GM12875 (cell line): ENCODE data around the gene C17orf67.
"Not testable (repeated sequence)": the region's sequence is repeated elsewhere in the genome, so short reads cannot be mapped to it uniquely, and the experiment has no call there.

Experiments
- H3K4me3 ChIP-seq: one replicate; pipeline ENCODE4 v1.5.1; 2011; ENCODE audit warnings: low read depth, low read length, control low read depth
- TF ChIP-seq, protein P1 (sequence below): IDR thresholded peaks from 2 replicates; pipeline ENCODE4 v1.5.1; 2011; ENCODE audit warnings: low read depth, mild to moderate bottlenecking, control low read depth, inconsistent platforms, low read length, moderate library complexity, borderline replicate concordance; ENCODE audit not compliant: insufficient read depth

Gene C17orf67

DNA sequence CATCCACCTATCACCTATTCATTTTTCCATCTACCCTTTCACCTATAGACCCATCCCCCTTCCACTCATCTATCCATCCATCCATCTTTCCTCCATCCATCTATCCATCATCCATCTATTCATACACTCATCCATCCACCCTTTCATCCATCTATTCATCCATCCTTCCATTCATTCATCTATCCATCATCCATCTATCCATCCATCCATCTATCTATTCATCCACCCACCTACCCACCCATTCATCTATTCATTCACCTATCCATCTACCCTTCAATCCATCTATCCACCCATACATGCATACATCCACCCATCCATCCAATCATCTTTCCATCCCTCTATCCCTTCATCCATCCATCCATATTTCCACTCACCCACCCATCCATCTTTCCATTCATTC, 63.3 kb downstream of the C17orf67 start:
- H3K4me3 ChIP-seq: no peak overlapping the region

DNA sequence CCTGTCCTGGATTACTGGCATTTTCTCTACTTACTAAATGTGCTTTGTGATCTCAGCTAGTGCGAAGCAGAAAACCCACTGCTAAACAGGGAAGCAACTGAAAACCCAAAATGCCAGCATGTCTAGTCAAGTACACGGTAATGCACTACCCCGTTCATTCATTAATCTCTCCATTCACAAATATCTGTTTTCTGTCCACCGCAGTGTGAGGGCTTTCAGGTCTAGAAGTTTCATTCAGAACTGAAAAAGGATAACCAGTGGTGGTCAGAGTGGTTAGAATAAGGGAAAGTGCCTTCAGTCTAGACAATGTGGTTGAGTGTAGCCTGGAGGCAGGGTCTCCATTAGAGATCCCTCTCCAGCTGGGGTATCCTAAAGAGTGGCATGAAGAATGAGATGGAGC, 68.3 kb downstream of the C17orf67 start:
- TF ChIP-seq, protein P1, sequence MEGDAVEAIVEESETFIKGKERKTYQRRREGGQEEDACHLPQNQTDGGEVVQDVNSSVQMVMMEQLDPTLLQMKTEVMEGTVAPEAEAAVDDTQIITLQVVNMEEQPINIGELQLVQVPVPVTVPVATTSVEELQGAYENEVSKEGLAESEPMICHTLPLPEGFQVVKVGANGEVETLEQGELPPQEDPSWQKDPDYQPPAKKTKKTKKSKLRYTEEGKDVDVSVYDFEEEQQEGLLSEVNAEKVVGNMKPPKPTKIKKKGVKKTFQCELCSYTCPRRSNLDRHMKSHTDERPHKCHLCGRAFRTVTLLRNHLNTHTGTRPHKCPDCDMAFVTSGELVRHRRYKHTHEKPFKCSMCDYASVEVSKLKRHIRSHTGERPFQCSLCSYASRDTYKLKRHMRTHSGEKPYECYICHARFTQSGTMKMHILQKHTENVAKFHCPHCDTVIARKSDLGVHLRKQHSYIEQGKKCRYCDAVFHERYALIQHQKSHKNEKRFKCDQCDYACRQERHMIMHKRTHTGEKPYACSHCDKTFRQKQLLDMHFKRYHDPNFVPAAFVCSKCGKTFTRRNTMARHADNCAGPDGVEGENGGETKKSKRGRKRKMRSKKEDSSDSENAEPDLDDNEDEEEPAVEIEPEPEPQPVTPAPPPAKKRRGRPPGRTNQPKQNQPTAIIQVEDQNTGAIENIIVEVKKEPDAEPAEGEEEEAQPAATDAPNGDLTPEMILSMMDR: no peak
- no peak overlapping the region for H3K4me3 ChIP-seq

More for the DNA sequence above, 63.3 kb downstream of the C17orf67 start:
- TF ChIP-seq, protein P1: no peak

GRCh38 chr17:56762988-56763387, 70.7 kb downstream of the C17orf67 start:
- H3K4me3 ChIP-seq: no peak overlapping the region
- TF ChIP-seq, protein P1: no peak

GRCh38 chr17:56762144-56762543, 71.6 kb downstream of the C17orf67 start:
- TF ChIP-seq, protein P1: no peak
- H3K4me3 ChIP-seq: no peak overlapping the region

GRCh38 chr17:56761387-56761786, 72.3 kb downstream of the C17orf67 start:
- no peak overlapping the region for H3K4me3 ChIP-seq

DNA sequence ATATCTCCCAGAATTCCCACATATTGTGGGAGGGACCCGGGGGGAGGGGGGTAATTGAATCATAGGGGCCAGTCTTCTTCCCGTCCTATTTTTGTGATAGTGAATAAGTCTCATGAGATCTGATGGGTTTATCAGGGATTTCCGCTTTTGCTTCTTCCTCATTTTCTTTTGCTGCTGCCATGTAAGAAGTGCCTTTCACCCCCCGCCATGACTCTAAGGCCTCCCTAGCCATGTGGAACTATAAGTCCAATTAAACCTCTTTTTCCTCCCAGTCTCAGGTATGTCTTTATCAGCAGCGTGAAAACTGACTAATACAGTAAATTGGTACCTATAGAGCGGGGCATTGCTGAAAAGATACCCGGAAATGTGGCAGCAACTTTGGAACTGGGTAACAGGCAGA, 76.1 kb downstream of the C17orf67 start:
- not testable (repeated sequence) for H3K4me3 ChIP-seq

More at GRCh38 chr17:56761387-56761786, 72.3 kb downstream of the C17orf67 start:
- TF ChIP-seq, protein P1: no peak

DNA sequence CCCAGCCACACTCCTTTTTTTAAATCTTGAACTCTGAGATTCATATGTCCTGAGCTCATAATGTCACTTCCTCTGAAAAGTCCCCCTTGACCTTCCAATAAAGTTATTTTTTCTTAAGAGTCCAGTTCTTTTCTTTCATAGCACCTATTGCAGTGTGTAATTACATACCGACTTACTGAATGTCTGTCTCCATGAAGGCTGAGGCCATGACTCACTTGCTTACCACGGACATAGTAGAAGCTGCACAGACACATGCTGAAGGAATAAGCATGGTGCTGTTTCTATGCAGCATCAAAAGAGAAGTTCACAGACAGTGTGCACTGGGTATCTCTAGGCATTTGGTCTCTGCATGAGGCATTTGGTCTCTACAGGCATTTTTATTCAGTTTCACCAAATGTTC, 77.2 kb downstream of the C17orf67 start:
- H3K4me3 ChIP-seq: no peak overlapping the region
- TF ChIP-seq, protein P1: no peak

DNA sequence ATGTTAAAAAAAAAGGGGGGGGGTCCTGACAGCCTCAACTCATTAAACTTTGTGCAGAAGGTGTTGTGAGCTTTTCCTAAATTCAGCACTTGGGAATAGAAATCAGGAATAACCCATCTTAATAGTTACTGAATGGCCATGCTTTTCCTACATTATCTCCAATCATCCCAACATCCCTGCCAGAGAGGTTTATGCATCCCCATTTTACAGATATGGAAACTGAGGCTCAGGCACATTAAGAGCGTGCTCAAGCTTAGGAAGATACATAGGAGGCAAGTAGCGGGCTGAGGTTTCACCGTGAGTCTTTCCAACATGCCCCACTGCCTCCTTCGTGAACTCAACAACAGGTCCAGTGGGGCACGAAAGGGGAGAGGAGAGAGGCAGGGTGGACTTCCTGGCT, 78.4 kb downstream of the C17orf67 start:
- TF ChIP-seq, protein P1: no peak
- H3K4me3 ChIP-seq: no peak overlapping the region
